A549 (cell line): ENCODE data around the gene NTNG1. TPM values are rescaled to one million over a fixed set of nuclear protein-coding genes. Genes with fewer than 3 reads are reported as not detected.
A peak's percentile ranks its signal among the peaks of the same experiment; 100 is the strongest.

Experiments used
- ATAC-seq, 2 experiments: fragments of 200-7000 bp in 1 of 2; fragments of >200 bp in 1 of 2; cut with Nextera tagmentation in 1 of 2; cut with Tn5 transposase in 1 of 2; 3 replicates each; pipeline versions ENCODE4 v1.8.0 to v1.9.1; 2018 to 2020; ENCODE audit warnings: mild to moderate bottlenecking in 1 of 2, moderate library complexity in 1 of 2
- CTCF ChIA-PET: fragments of 300-600 bp; sonication (Branson Sonifier 250); formaldehyde crosslinking; extraction: SDS; loops from one replicate; lab custom pipeline; 2021; ENCODE audit warnings: antibody characterized with exemption, inconsistent platforms; lab: Yijun Ruan, JAX
- POLR2A ChIA-PET: fragments of 350-600 bp; formaldehyde crosslinking; extraction: SDS; loops from one replicate; lab custom pipeline; 2021; ENCODE audit warnings: antibody characterized with exemption, inconsistent platforms; lab: Yijun Ruan, JAX
- DNase-seq, 2 experiments: peaks; one replicate each; pipeline versions ENCODE4 v3.0.0 to v3.0.0-alpha.2; 2011 to 2016; ENCODE audit warnings: low read depth in 1 of 2, low spot score in 1 of 2
- FAIRE-seq: peaks from 2 replicates; lab custom pipeline; 2011; peaks lifted over from hg19 to GRCh38; lab: Jason Lieb, UNC
- H3K27ac ChIP-seq, 2 experiments: fragments of >200 bp; sonication (Bioruptor Twin); formaldehyde crosslinking; 3 replicates each; pipeline ENCODE4 v1.5.1; 2016 to 2017
- H3K4me1 ChIP-seq: fragments of >200 bp; sonication (Bioruptor Twin); formaldehyde crosslinking; 3 replicates; pipeline ENCODE4 v1.6.1; 2016
- H3K4me2 ChIP-seq: fragments of >200 bp; sonication (Bioruptor Twin); formaldehyde crosslinking; 3 replicates; pipeline ENCODE4 v1.6.1; 2016
- H3K4me3 ChIP-seq: fragments of >200 bp; sonication (Bioruptor Twin); formaldehyde crosslinking; 3 replicates; pipeline ENCODE4 v1.5.1; 2016
- H3K9me3 ChIP-seq: fragments of >200 bp; sonication (Bioruptor Twin); formaldehyde crosslinking; 3 replicates; pipeline ENCODE4 v1.6.1; 2016
- CBX8 ChIP-seq: fragments of 200-600 bp; sonication (generic); IDR thresholded peaks from 2 replicates; pipeline ENCODE4 v1.6.1; 2016
- EHF ChIP-seq: fragments of 250-450 bp; sonication (Bioruptor Pico); IDR thresholded peaks from 2 replicates; pipeline ENCODE4 v1.5.0; 2020; ENCODE audit warnings: mild to moderate bottlenecking
- ELK1 ChIP-seq: fragments of 150-350 bp; IDR thresholded peaks from 2 replicates; pipeline ENCODE4 v1.6.1; 2014; ENCODE audit warnings: low read depth, mild to moderate bottlenecking, low read length
- EP300 ChIP-seq, 2 experiments: fragments of >200 bp; sonication (Bioruptor Twin); formaldehyde crosslinking; IDR thresholded peaks; 2 replicates in 1 of 2; 3 replicates in 1 of 2; pipeline ENCODE4 v1.6.1; 2016 to 2017
- ESRRA ChIP-seq: fragments of 150-350 bp; IDR thresholded peaks from 2 replicates; pipeline ENCODE4 v1.6.1; 2014; ENCODE audit warnings: mild to moderate bottlenecking, low read length, borderline replicate concordance
- FOSB ChIP-seq: fragments of 250-450 bp; sonication (Bioruptor Pico); IDR thresholded peaks from 2 replicates; pipeline ENCODE4 v1.5.0; 2020; ENCODE audit warnings: mild to moderate bottlenecking, moderate library complexity
- FOXS1 ChIP-seq: fragments of 250-450 bp; sonication (Bioruptor Pico); IDR thresholded peaks from 2 replicates; pipeline ENCODE4 v1.5.0; 2020; ENCODE audit warnings: mild to moderate bottlenecking, moderate library complexity
- GATA3 ChIP-seq: IDR thresholded peaks from 2 replicates; pipeline ENCODE4 v1.6.1; 2012; ENCODE audit warnings: borderline replicate concordance
- HOXA7 ChIP-seq: fragments of 250-450 bp; sonication (Bioruptor Pico); IDR thresholded peaks from 2 replicates; pipeline ENCODE4 v1.5.0; 2020; ENCODE audit warnings: mild to moderate bottlenecking, moderate library complexity
- HOXB13 ChIP-seq: fragments of 250-450 bp; sonication (Bioruptor Pico); IDR thresholded peaks from 2 replicates; pipeline ENCODE4 v1.5.0; 2020; ENCODE audit warnings: low read depth, mild to moderate bottlenecking, moderate library complexity
- HOXB5 ChIP-seq: fragments of 250-450 bp; sonication (Bioruptor Pico); IDR thresholded peaks from 2 replicates; pipeline ENCODE4 v1.5.0; 2020; ENCODE audit warnings: mild to moderate bottlenecking, moderate library complexity
- JUNB ChIP-seq: fragments of >200 bp; sonication (Bioruptor Twin); formaldehyde crosslinking; IDR thresholded peaks from 2 replicates; pipeline ENCODE4 v1.6.1; 2016
- KDM5A ChIP-seq: fragments of 200-600 bp; sonication (generic); IDR thresholded peaks from 2 replicates; pipeline ENCODE4 v1.6.1; 2016; ENCODE audit warnings: antibody characterized with exemption, mild to moderate bottlenecking
- MAFK ChIP-seq: fragments of 450-650 bp; IDR thresholded peaks from 2 replicates; pipeline ENCODE4 v1.6.1; 2014; ENCODE audit not compliant: partially characterized antibody
- MAZ ChIP-seq: fragments of 150-350 bp; IDR thresholded peaks from 2 replicates; pipeline ENCODE4 v1.6.1; 2014; ENCODE audit warnings: antibody characterized with exemption, low read depth, low read length, borderline replicate concordance
- NFE2L2 ChIP-seq: fragments of 150-350 bp; conservative IDR thresholded peaks from 2 replicates; pipeline ENCODE4 v1.6.1; 2014; ENCODE audit warnings: low read length
- NR3C1 ChIP-seq: fragments of >200 bp; sonication (Bioruptor Twin); formaldehyde crosslinking; IDR thresholded peaks from 3 replicates; pipeline ENCODE4 v1.6.1; 2017
- PBX3 ChIP-seq: IDR thresholded peaks from 2 replicates; pipeline ENCODE4 v1.6.1; 2012
- RARB ChIP-seq: fragments of 250-450 bp; sonication (Bioruptor Pico); IDR thresholded peaks from 2 replicates; pipeline ENCODE4 v1.8.0; 2021; ENCODE audit warnings: mild to moderate bottlenecking, moderate library complexity
- RNF2 ChIP-seq: fragments of 200-600 bp; sonication (generic); IDR thresholded peaks from 2 replicates; pipeline ENCODE4 v1.6.1; 2016; ENCODE audit warnings: low read depth, mild to moderate bottlenecking, antibody characterized with exemption, moderate library complexity, borderline replicate concordance
- TFCP2L1 ChIP-seq: fragments of 250-450 bp; sonication (Bioruptor Pico); IDR thresholded peaks from 2 replicates; pipeline ENCODE4 v1.5.0; 2021; ENCODE audit warnings: mild to moderate bottlenecking
- TP53 ChIP-seq: fragments of 250-450 bp; sonication (Bioruptor Pico); IDR thresholded peaks from 2 replicates; pipeline ENCODE4 v1.5.0; 2021; ENCODE audit warnings: mild to moderate bottlenecking, moderate library complexity
- ZC3H11A ChIP-seq: fragments of 450-650 bp; IDR thresholded peaks from 2 replicates; pipeline ENCODE4 v1.6.1; 2014; ENCODE audit warnings: antibody characterized with exemption, mild to moderate bottlenecking
- ZFP36 ChIP-seq: fragments of 450-650 bp; IDR thresholded peaks from 2 replicates; pipeline ENCODE4 v1.6.1; 2014; ENCODE audit warnings: borderline replicate concordance; ENCODE audit not compliant: partially characterized antibody
- ZNF302 ChIP-seq: fragments of 250-450 bp; sonication (Bioruptor Pico); IDR thresholded peaks from 2 replicates; pipeline ENCODE4 v1.9.0; 2021; ENCODE audit warnings: inconsistent platforms, mild to moderate bottlenecking, moderate library complexity
- whole genome bisulfite sequencing: methylation state at CpG from one replicate; pipeline ENCODE4 v1.1.6; 2017; ENCODE audit errors: missing lambda C conversion rate; 5-methylcytosine and 5-hydroxymethylcytosine counted together
- polyA plus RNA-seq, 4 experiments: library from polyadenylated mRNA; depleted of rRNA in 3 of 4; stranded (reverse); fragments of >200 nt; fragmentation: RNase III in 1 of 4; extraction: RNeasy Plus Mini Kit Qiagen cat#74134 plus additional on column Dnase treatment in 1 of 4; gene quantifications; 2 replicates in 3 of 4; 3 replicates in 1 of 4; pipeline ENCODE4 v1.2.3, GENCODE V29; 2011 to 2017
- TF ChIP-seq, protein P1 (sequence below): fragments of 200-600 bp; sonication (generic); IDR thresholded peaks from 2 replicates; pipeline ENCODE4 v1.6.1; 2016; ENCODE audit warnings: antibody characterized with exemption, mild to moderate bottlenecking, moderate library complexity
- TF ChIP-seq, protein P2 (sequence below): fragments of 250-450 bp; sonication (Bioruptor Pico); IDR thresholded peaks from 2 replicates; pipeline ENCODE4 v1.5.0; 2020; ENCODE audit warnings: low read depth, mild to moderate bottlenecking, moderate library complexity
- TF ChIP-seq, protein P3 (sequence below): IDR thresholded peaks from 2 replicates; pipeline ENCODE4 v1.6.1; 2012

NTNG1 gene
- polyA plus RNA-seq, 2 of the 4 experiments (the other 2 are of a cell fraction), result not detected

- 54% methylated on average over 7 of the region's 8 CpGs for WGBS
- H3K9me3 ChIP-seq, result no peaks in the 10 kb centered on the region
Observed at GRCh38 chr1:107460035-107460434, 319.2 kb downstream of the NTNG1 start.

GRCh38 chr1:107464827-107465226 is 324.0 kb downstream of the NTNG1 start:
- FAIRE-seq (no peak), ATAC-seq (peak in 1 of 2 experiments; percentile 44; a peak in 1 of 6 replicates), DNase-seq (peak in 1 of 2 experiments; percentile 15)
- TF ChIP-seq FOSB (CRISPR knock-in tag) (no peak), ELK1 (no peak), CBX8 (no peak), TP53 (CRISPR knock-in tag) (no peak), RARB (CRISPR knock-in tag) (no peak), HOXB13 (CRISPR knock-in tag) (no peak), RNF2 (no peak), GATA3 (no peak)
- Histone ChIP-seq H3K4me2 (no peak overlapping the region), H3K27ac (no peak overlapping the region), H3K4me1 (no peaks in the 10 kb centered on the region), H3K9me3 (no peaks in the 10 kb centered on the region), H3K4me3 (no peak overlapping the region)
- CTCF ChIA-PET, result no interaction called here
- POLR2A ChIA-PET, result no interaction called here
- WGBS, result 29% methylated on average over 4 of the region's 4 CpGs

More at GRCh38 chr1:107460035-107460434, 319.2 kb downstream of the NTNG1 start:
- Histone ChIP-seq H3K4me2 (no peak overlapping the region), H3K4me1 (no peaks in the 10 kb centered on the region), H3K27ac (no peak overlapping the region), H3K4me3 (no peak overlapping the region)
- FAIRE-seq, result no peak
- TF ChIP-seq, protein P1, sequence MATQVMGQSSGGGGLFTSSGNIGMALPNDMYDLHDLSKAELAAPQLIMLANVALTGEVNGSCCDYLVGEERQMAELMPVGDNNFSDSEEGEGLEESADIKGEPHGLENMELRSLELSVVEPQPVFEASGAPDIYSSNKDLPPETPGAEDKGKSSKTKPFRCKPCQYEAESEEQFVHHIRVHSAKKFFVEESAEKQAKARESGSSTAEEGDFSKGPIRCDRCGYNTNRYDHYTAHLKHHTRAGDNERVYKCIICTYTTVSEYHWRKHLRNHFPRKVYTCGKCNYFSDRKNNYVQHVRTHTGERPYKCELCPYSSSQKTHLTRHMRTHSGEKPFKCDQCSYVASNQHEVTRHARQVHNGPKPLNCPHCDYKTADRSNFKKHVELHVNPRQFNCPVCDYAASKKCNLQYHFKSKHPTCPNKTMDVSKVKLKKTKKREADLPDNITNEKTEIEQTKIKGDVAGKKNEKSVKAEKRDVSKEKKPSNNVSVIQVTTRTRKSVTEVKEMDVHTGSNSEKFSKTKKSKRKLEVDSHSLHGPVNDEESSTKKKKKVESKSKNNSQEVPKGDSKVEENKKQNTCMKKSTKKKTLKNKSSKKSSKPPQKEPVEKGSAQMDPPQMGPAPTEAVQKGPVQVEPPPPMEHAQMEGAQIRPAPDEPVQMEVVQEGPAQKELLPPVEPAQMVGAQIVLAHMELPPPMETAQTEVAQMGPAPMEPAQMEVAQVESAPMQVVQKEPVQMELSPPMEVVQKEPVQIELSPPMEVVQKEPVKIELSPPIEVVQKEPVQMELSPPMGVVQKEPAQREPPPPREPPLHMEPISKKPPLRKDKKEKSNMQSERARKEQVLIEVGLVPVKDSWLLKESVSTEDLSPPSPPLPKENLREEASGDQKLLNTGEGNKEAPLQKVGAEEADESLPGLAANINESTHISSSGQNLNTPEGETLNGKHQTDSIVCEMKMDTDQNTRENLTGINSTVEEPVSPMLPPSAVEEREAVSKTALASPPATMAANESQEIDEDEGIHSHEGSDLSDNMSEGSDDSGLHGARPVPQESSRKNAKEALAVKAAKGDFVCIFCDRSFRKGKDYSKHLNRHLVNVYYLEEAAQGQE, result no peak
- no peak for TF ChIP-seq GATA3
- no peak for TF ChIP-seq ZFP36
- no peak for TF ChIP-seq HOXB5 (CRISPR knock-in tag)
- no peak for TF ChIP-seq EHF (CRISPR knock-in tag)
- TF ChIP-seq ZC3H11A, result no peak
- no peak for TF ChIP-seq ELK1
- TF ChIP-seq TFCP2L1, result no peak
- TF ChIP-seq, protein P2, sequence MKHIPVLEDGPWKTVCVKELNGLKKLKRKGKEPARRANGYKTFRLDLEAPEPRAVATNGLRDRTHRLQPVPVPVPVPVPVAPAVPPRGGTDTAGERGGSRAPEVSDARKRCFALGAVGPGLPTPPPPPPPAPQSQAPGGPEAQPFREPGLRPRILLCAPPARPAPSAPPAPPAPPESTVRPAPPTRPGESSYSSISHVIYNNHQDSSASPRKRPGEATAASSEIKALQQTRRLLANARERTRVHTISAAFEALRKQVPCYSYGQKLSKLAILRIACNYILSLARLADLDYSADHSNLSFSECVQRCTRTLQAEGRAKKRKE (CRISPR knock-in tag), result no peak
- no peak for TF ChIP-seq EP300 (IDR thresholded peaks at IDR 0.05)
- TF ChIP-seq RNF2, result no peak
- no peak for ATAC-seq
- ChIA-PET CTCF (no interaction called here), POLR2A (no interaction called here)
- no peak for DNase-seq

GRCh38 chr1:107467286-107467685 is 326.4 kb downstream of the NTNG1 start:
- no peak for ATAC-seq
- POLR2A ChIA-PET, result no interaction called here
- Histone ChIP-seq H3K4me1 (no peaks in the 10 kb centered on the region), H3K27ac (no peak overlapping the region), H3K9me3 (no peaks in the 10 kb centered on the region), H3K4me3 (no peak overlapping the region), H3K4me2 (no peak overlapping the region)
- 55% methylated on average over 1 of the region's 1 CpG for WGBS
- FAIRE-seq, result no peak
- CTCF ChIA-PET, result interaction anchor here (1.2 kb wide), 1 partner anchor 283 kb away, joined by 3 read pairs; no protein-coding TSS in a partner anchor
- DNase-seq, result no peak
- TF ChIP-seq ZNF302 (CRISPR knock-in tag) (no peak), HOXA7 (CRISPR knock-in tag) (no peak), HOXB5 (CRISPR knock-in tag) (no peak), NR3C1 (no peak), FOSB (CRISPR knock-in tag) (no peak), RARB (CRISPR knock-in tag) (no peak), FOXS1 (no peak), JUNB (no peak), TP53 (CRISPR knock-in tag) (no peak), MAFK (no peak), KDM5A (no peak), NFE2L2 (no peak), PBX3 (no peak), ESRRA (no peak), MAZ (no peak)
- TF ChIP-seq, protein P3, sequence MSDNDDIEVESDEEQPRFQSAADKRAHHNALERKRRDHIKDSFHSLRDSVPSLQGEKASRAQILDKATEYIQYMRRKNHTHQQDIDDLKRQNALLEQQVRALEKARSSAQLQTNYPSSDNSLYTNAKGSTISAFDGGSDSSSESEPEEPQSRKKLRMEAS, result no peak
